ENCODE data around the gene USP33. TPM values are rescaled to one million over a fixed set of nuclear protein-coding genes. Genes with fewer than 3 reads are reported as not detected.

The USP33 gene
- total RNA-seq, 1 experiment from 2014 or later: 51.5 TPM

DNA sequence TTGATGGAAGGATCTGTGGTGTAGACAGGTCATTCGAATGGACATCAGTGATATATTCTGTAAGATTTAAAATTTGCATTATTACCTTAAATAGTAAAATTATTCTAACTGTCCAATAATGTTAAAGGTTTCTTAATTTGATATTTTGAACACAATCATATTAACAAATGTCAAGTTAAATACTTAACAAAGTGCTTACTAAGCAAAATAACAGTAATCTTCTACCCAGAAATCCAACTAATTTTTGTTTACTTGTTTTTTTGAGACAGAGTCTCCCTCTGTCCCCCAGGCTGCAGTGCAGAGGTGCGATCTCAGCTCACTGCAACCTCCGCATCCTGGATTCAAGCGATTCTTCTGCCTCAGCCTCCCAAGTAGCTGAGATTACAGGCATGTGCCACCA, 33.9 kb downstream of the USP33 start:
- H3K36me3 Mint-ChIP-seq (ENCODE audit: insufficient read depth in 1 of 3, low read depth in 3 of 3): peaks cover 30 to 78% (median 61%) of the 10 kb centered on the region in 3 experiments
- DNase-seq: no peak
- Histone ChIP-seq H3K9me3 (ENCODE audit: control insufficient read depth, low read depth, low read length) (no peaks in the 10 kb centered on the region), H4K20me1 (ENCODE audit: control insufficient read depth, insufficient read depth, insufficient read length) (no peaks in the 10 kb centered on the region), H3K79me1 (ENCODE audit: insufficient read depth, low read depth, low read length, poor library complexity, severe bottlenecking) (no peaks in the 10 kb centered on the region), H4K8ac (replicated peaks; ENCODE audit: insufficient read length, low read depth, low read length) (no peak overlapping the region), H3K27ac (ENCODE audit: insufficient read length, low read depth, low read length) (no peak overlapping the region), H3K23me2 (ENCODE audit: insufficient read length, low read depth, low read length, poor library complexity, severe bottlenecking) (no peaks in the 10 kb centered on the region), H2BK5ac (ENCODE audit: insufficient read length, low read length) (no peak overlapping the region), H3K4me2 (ENCODE audit: insufficient read depth, insufficient read length, low read length) (no peak overlapping the region), H3K4ac (ENCODE audit: low read depth, low read length) (no peak overlapping the region), H3K4me1 (ENCODE audit: insufficient read depth, low read length) (no peaks in the 10 kb centered on the region), H4K91ac (ENCODE audit: insufficient read length, low read depth, low read length) (no peak overlapping the region), H3K27me3 (ENCODE audit: insufficient read depth, low read length) (no peaks in the 10 kb centered on the region), H3T11ph (ENCODE audit: low read length) (no peak overlapping the region), H3K56ac (ENCODE audit: insufficient read length, low read depth, low read length) (no peak overlapping the region), H3K18ac (ENCODE audit: insufficient read length, low read depth, low read length) (no peak overlapping the region), H3K14ac (ENCODE audit: insufficient read depth, low read length) (no peak overlapping the region), H2BK120ac (ENCODE audit: low read depth, low read length, poor library complexity, severe bottlenecking) (no peak overlapping the region), H2BK12ac (ENCODE audit: insufficient read length, low read depth, low read length) (no peak overlapping the region), H2AFZ (ENCODE audit: low read length) (no peak overlapping the region), H3K9ac (ENCODE audit: extremely low read depth, insufficient read length, low read length) (no peak overlapping the region), H3K79me2 (ENCODE audit: insufficient read depth, low read length) (no peaks in the 10 kb centered on the region), H4K5ac (ENCODE audit: insufficient read length, low read depth, low read length) (no peak overlapping the region), H3K23ac (ENCODE audit: insufficient read length, low read depth, low read length) (no peak overlapping the region), H2BK20ac (ENCODE audit: low read depth, low read length, poor library complexity, severe bottlenecking) (no peak overlapping the region), H2AK5ac (ENCODE audit: insufficient read length, low read length) (no peak overlapping the region), H2BK15ac (ENCODE audit: low read depth, low read length) (no peak overlapping the region)
- H3K4me3 Mint-ChIP-seq: no peak overlapping the region
- TF ChIP-seq, protein P1, sequence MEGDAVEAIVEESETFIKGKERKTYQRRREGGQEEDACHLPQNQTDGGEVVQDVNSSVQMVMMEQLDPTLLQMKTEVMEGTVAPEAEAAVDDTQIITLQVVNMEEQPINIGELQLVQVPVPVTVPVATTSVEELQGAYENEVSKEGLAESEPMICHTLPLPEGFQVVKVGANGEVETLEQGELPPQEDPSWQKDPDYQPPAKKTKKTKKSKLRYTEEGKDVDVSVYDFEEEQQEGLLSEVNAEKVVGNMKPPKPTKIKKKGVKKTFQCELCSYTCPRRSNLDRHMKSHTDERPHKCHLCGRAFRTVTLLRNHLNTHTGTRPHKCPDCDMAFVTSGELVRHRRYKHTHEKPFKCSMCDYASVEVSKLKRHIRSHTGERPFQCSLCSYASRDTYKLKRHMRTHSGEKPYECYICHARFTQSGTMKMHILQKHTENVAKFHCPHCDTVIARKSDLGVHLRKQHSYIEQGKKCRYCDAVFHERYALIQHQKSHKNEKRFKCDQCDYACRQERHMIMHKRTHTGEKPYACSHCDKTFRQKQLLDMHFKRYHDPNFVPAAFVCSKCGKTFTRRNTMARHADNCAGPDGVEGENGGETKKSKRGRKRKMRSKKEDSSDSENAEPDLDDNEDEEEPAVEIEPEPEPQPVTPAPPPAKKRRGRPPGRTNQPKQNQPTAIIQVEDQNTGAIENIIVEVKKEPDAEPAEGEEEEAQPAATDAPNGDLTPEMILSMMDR (conservative IDR thresholded peaks at IDR 0.05): no peak
- no peaks in the 10 kb centered on the region for H3K27me3 Mint-ChIP-seq (ENCODE audit: low read depth)
- H3K9me3 Mint-ChIP-seq: no peaks in the 10 kb centered on the region
- peaks cover 0 to under 1% of the 10 kb centered on the region in 2 experiments; a peak in 2 of 4 replicates for H3K4me1 Mint-ChIP-seq
- WGBS (ENCODE audit: extremely low coverage, insufficient read length, low lambda C conversion rate): no CpG with 5 or more reads among the region's 4 CpGs
- 0 out of 7 replicates have a peak overlapping the region, but pooled peaks of 1 of the 3 experiments have one; percentile 37 for H3K27ac Mint-ChIP-seq

Data from H9 (cell line).